Subcutaneous abdominal adipose tissue (tissue), 5 donors: Measurements from ENCODE around the gene FIS1.
"Not testable (repeated sequence)": the region's sequence is repeated elsewhere in the genome, so short reads cannot be mapped to it uniquely, and the experiment has no call there.

Experiments
- H3K27ac ChIP-seq: one replicate; pipeline ENCODE4 v1.7.0; 2013; ENCODE audit warnings: low read depth, mild to moderate bottlenecking, inconsistent platforms, low read length, moderate library complexity
- H3K27me3 ChIP-seq, 5 donors: one replicate each; pipeline ENCODE4 v1.7.0; 2013; ENCODE audit warnings: low read length in 5 of 5, inconsistent platforms in 1 of 5; ENCODE audit not compliant: control insufficient read depth in 5 of 5, insufficient read depth in 4 of 5
- H3K36me3 ChIP-seq, 5 donors: one replicate each; pipeline ENCODE4 v1.7.0; 2013; ENCODE audit warnings: low read length in 5 of 5; ENCODE audit not compliant: control insufficient read depth in 5 of 5, insufficient read depth in 5 of 5
- H3K4me1 ChIP-seq, 5 donors: one replicate each; pipeline ENCODE4 v1.7.0; 2013; ENCODE audit warnings: low read length in 5 of 5, mild to moderate bottlenecking in 3 of 5, moderate library complexity in 1 of 5; ENCODE audit not compliant: control insufficient read depth in 5 of 5, insufficient read depth in 5 of 5
- H3K4me3 ChIP-seq, 5 donors: one replicate each; pipeline ENCODE4 v1.7.0; 2013; ENCODE audit warnings: low read length in 5 of 5, low read depth in 1 of 5
- H3K9ac ChIP-seq, 5 donors: one replicate each; pipeline ENCODE4 v1.7.0; 2013; ENCODE audit warnings: low read length in 5 of 5, mild to moderate bottlenecking in 4 of 5, moderate library complexity in 3 of 5
- H3K9me3 ChIP-seq, 5 donors: one replicate each; pipeline ENCODE4 v1.7.0; 2013; ENCODE audit warnings: low read length in 5 of 5; ENCODE audit not compliant: control insufficient read depth in 5 of 5
- donor health status: healthy.
- donor health status: healthy.
- donor health status: healthy.
- donor health status: healthy.
- donor health status: healthy.

FIS1 gene

DNA sequence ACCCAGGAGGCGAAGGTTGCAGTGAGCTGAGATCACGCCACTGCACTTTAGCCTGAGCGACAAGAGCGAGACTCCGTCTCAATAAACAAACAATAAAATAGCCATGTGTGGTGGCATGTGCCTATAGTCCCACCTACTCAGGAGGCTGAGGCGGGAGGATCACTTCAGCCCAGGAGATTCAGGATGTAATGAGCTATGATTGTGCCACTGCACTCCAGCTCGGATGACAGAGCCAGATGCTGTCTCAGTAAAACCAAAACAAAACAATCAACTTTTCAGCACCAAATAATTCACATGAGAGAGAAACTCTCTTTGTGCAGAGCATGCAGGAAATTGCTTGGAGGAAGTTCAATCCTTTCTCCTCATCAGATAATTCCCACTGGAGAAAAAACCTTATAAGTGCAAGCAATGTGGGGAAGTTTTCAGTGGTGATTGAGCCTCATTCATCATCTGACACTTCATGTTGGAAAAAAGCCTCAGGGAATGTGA lies 13.4 kb upstream of the FIS1 start:
- Histone ChIP-seq H3K4me1 (no peaks in the 10 kb centered on the region), H3K27me3 (peaks cover 0 to 2% (median 0%) of the 10 kb centered on the region in 5 donors), H3K4me3 (no peak overlapping the region), H3K9ac (no peak overlapping the region), H3K9me3 (no peaks in the 10 kb centered on the region), H3K27ac (no peak overlapping the region), H3K36me3 (no peaks in the 10 kb centered on the region)

GRCh38 chr7:101255796-101256195 lies 10.9 kb upstream of the FIS1 start:
- H3K4me1 ChIP-seq, result peaks cover 1 to 19% (median 12%) of the 10 kb centered on the region in 5 donors
- H3K27me3 ChIP-seq, result peaks cover 0 to 2% (median 0%) of the 10 kb centered on the region in 5 donors
- no peak overlapping the region for H3K27ac ChIP-seq
- no peaks in the 10 kb centered on the region for H3K36me3 ChIP-seq
- H3K9ac ChIP-seq, result no peak overlapping the region
- no peaks in the 10 kb centered on the region for H3K9me3 ChIP-seq
- no peak overlapping the region for H3K4me3 ChIP-seq

DNA sequence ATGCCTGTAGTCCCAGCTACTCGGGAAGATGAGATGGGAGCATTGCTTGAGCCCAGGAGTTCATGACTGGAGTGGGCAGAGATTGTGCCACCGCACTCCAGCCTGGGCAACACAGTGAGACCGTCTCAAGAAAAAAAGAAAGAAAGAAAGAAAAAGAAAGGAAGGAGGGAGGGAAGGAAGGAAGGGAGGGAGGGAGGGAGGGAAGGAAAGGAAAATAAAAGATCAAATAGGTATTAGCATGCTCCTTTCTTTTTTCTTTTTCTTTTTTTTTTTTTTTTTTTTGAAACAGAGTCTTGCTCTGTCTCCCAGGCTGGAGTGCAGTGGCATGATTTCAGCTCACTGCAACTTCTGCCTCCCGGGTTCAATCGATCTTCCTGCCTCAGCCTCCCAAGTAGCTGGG lies 8.3 kb upstream of the FIS1 start:
- Histone ChIP-seq H3K4me1 (peaks cover 1 to 25% (median 18%) of the 10 kb centered on the region in 5 donors), H3K36me3 (peaks cover 0 to 14% (median 0%) of the 10 kb centered on the region in 5 donors)
- not testable (repeated sequence) for H3K27me3 ChIP-seq, H3K9ac ChIP-seq, H3K9me3 ChIP-seq, H3K4me3 ChIP-seq, H3K27ac ChIP-seq

GRCh38 chr7:101251871-101252659 lies 7.2 kb upstream of the FIS1 start:
- Histone ChIP-seq H3K27ac (peak overlapping the region; percentile 80), H3K9me3 (no peaks in the 10 kb centered on the region), H3K9ac (peak overlapping the region; percentile 94 to 99 (median 95)), H3K27me3 (peaks cover 0 to 2% (median 0%) of the 10 kb centered on the region in 5 donors), H3K4me3 (peak overlapping the region; percentile 90 to 99 (median 97)), H3K36me3 (peaks cover 0 to 18% (median 3%) of the 10 kb centered on the region in 5 donors), H3K4me1 (peaks cover 1 to 25% (median 18%) of the 10 kb centered on the region in 5 donors)

DNA sequence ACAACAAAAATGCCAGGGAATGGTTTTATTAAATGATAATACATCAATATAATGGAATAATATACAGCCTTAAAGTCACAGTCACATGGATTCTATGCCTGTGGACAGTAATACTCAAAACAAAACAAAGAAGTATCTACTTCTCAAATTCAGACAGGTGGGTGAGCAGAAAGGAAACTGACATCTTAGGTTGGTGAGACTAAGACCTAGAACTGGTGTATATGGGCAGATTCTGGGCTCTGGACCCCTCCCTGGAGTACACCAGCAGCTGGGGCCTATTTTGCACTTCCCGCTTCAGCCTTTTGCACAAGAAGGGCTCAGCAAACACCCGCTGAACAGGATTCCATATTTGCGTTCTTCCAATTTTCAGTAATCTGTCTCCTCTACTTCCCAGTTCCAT lies 5.4 kb upstream of the FIS1 start:
- Histone ChIP-seq H3K27me3 (no peaks in the 10 kb centered on the region), H3K27ac (no peak overlapping the region), H3K4me1 (peaks cover 3 to 31% (median 25%) of the 10 kb centered on the region in 5 donors), H3K9me3 (no peaks in the 10 kb centered on the region), H3K4me3 (no peak overlapping the region), H3K9ac (peak overlapping the region in 3 of 5 donors; percentile 30 to 46 (median 35)), H3K36me3 (peaks cover 0 to 18% (median 3%) of the 10 kb centered on the region in 5 donors)

DNA sequence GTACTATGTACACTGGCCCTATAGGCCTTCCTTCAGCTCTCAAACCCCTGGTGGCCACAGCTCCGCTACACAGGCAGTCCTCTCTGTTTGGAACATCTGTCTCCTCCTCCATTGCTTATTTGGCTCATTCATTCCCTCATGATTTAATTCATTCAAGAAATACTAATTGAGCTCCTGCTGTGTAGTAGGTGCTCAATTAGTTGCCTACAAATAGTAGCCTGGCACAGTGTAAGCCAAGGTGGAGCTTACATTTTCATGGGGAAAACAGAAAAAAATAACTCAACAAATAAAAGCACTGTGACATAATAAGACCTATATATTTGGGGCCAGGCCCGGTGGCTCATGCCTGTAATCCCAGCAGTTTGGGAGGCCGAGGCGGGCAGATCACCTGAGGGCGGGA lies 3.4 kb upstream of the FIS1 start:
- H3K27me3 ChIP-seq, result no peaks in the 10 kb centered on the region
- H3K36me3 ChIP-seq, result peaks cover 0 to 18% (median 3%) of the 10 kb centered on the region in 5 donors
- H3K9ac ChIP-seq, result no peak overlapping the region
- H3K27ac ChIP-seq, result no peak overlapping the region
- no peak overlapping the region for H3K4me3 ChIP-seq
- H3K9me3 ChIP-seq, result no peaks in the 10 kb centered on the region
- H3K4me1 ChIP-seq, result peaks cover 7 to 50% (median 42%) of the 10 kb centered on the region in 5 donors

- H3K27me3 ChIP-seq, result no peaks in the 10 kb centered on the region
- peaks cover 5 to 50% (median 46%) of the 10 kb centered on the region in 5 donors for H3K4me1 ChIP-seq
- H3K9ac ChIP-seq, result peak overlapping the region in 4 of 5 donors; percentile 83 to 98 (median 94)
- peak overlapping the region; percentile 86 to 98 (median 89) for H3K4me3 ChIP-seq
- peak overlapping the region; percentile 98 for H3K27ac ChIP-seq
- H3K36me3 ChIP-seq, result peaks cover 0 to 23% (median 8%) of the 10 kb centered on the region in 5 donors
- no peaks in the 10 kb centered on the region for H3K9me3 ChIP-seq
Observed at GRCh38 chr7:101245147-101245668, 327 bp upstream of the FIS1 start.

- Histone ChIP-seq H3K4me1 (peaks cover 5 to 63% (median 59%) of the 10 kb centered on the region in 5 donors), H3K9me3 (no peaks in the 10 kb centered on the region), H3K27me3 (no peaks in the 10 kb centered on the region), H3K9ac (peak overlapping the region; percentile 51 to 98 (median 93)), H3K36me3 (peaks cover 0 to 21% (median 16%) of the 10 kb centered on the region in 5 donors), H3K4me3 (peak overlapping the region; percentile 66 to 98 (median 88)), H3K27ac (peak overlapping the region; percentile 98)
Observed at GRCh38 chr7:101243646-101244374, 1.1 kb downstream of the FIS1 start.

DNA sequence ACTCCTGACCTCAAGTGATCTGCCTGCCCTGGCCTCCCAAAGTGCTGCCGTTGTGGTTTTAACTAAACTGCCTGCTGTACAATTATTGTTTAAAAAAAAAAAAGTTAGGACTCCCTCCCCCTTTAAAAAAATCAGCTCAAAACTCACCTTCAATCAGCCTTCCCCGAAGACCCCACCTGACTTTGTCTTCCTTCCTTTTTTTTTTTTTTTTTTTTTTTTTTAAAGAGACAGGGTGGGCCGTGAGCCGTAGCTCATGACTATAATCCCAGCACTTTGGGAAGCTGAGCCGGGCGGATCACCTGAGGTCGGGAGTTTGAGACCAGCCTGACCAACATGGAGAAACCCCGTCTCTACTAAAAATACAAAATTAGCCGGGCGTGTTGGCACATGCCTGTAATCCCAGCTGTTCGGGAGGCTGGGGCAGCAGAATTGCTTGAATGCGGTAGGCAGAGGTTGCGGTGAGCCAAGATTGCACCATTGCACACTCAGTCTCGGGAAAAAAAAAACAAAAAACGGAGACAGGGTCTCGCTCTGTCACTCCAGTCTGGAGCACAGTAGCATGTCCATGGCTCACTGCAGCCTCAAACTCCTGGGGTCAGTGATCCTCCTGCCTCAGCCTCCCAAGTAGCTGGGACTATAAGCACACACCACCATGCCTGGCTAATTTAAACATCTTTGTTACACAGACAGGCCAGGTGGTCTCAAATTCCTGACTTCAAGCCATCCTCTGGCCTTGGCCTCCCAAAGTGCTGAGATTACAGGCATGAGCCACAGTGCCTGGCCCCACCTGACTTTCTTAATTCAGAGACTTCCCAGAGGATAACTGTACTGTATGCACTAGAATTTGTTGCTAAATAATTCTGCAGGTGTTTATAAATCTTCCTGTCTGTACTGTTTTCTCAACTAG lies 3.2 kb downstream of the FIS1 start:
- no peak overlapping the region for H3K4me3 ChIP-seq
- no peaks in the 10 kb centered on the region for H3K9me3 ChIP-seq
- peaks cover 15 to 83% (median 80%) of the 10 kb centered on the region in 5 donors for H3K4me1 ChIP-seq
- no peaks in the 10 kb centered on the region for H3K27me3 ChIP-seq
- H3K9ac ChIP-seq, result no peak overlapping the region
- H3K27ac ChIP-seq, result peak overlapping the region; percentile 98
- peaks cover 0 to 21% (median 12%) of the 10 kb centered on the region in 5 donors for H3K36me3 ChIP-seq
